Activated CD4-positive, alpha-beta T cell treated with anti-CD3 and anti-CD28 coated beads, Interleukin-2, amount 50 U/mL, for 16 hours (primary cell): Measurements from ENCODE around the gene DFFA.
"Not testable (repeated sequence)": the region's sequence is repeated elsewhere in the genome, so short reads cannot be mapped to it uniquely, and the experiment has no call there.

Experiments used
- DNase-seq: peaks from one replicate; pipeline ENCODE4 v3.0.0-alpha.2; 2020

DFFA gene

GRCh38 chr1:10457462-10457861 is 14.9 kb downstream of the DFFA start:
- DNase-seq: not testable (repeated sequence)

- no peak for DNase-seq
Measured at GRCh38 chr1:10456661-10457060, 15.7 kb downstream of the DFFA start.

GRCh38 chr1:10456048-10456447 is 16.3 kb downstream of the DFFA start:
- DNase-seq: no peak

GRCh38 chr1:10451287-10451686 is 21.0 kb downstream of the DFFA start:
- DNase-seq: no peak

GRCh38 chr1:10450836-10451235 is 21.5 kb downstream of the DFFA start:
- DNase-seq: no peak

- no peak for DNase-seq
Measured at GRCh38 chr1:10450156-10450814, 22.0 kb downstream of the DFFA start.

GRCh38 chr1:10449751-10450150 is 22.6 kb downstream of the DFFA start, which contains the start of gene CORT:
CORT (plus strand) TSS chr1:10450031; CDS start chr1:10450224, 193 bp downstream.
- no peak for DNase-seq

- no peak for DNase-seq
Measured at GRCh38 chr1:10446790-10447422, 25.4 kb downstream of the DFFA start.

GRCh38 chr1:10444795-10445397 is 27.4 kb downstream of the DFFA start:
- DNase-seq: peak; percentile 39

GRCh38 chr1:10444248-10444647 is 28.1 kb downstream of the DFFA start:
- no peak for DNase-seq

GRCh38 chr1:10440794-10441193 is 31.5 kb downstream of the DFFA start:
- no peak for DNase-seq

- DNase-seq: no peak
Measured at GRCh38 chr1:10440305-10440704, 32.0 kb downstream of the DFFA start.

- no peak for DNase-seq
Measured at GRCh38 chr1:10438677-10439163, 33.6 kb downstream of the DFFA start.

GRCh38 chr1:10437052-10437451 is 35.3 kb downstream of the DFFA start:
- no peak for DNase-seq

GRCh38 chr1:10434590-10434989 is 37.7 kb downstream of the DFFA start:
- no peak for DNase-seq

- DNase-seq: no peak
Measured at GRCh38 chr1:10433790-10434189, 38.5 kb downstream of the DFFA start.

- no peak for DNase-seq
Measured at GRCh38 chr1:10432910-10433700, 39.2 kb downstream of the DFFA start.

GRCh38 chr1:10431070-10431730 is 41.1 kb downstream of the DFFA start:
- DNase-seq: peak; percentile 18

GRCh38 chr1:10430216-10431069 is 41.9 kb downstream of the DFFA start, which contains the start of gene CENPS:
CENPS (plus strand) TSS chr1:10430433; CDS start chr1:10430518, 85 bp downstream.
- DNase-seq: peak; percentile 93

GRCh38 chr1:10429868-10430215 is 42.5 kb downstream of the DFFA start:
- DNase-seq: peak; percentile 43

- no peak for DNase-seq
Measured at GRCh38 chr1:10428984-10429383, 43.3 kb downstream of the DFFA start.

GRCh38 chr1:10426535-10426848 is 45.8 kb downstream of the DFFA start:
- DNase-seq: not testable (repeated sequence)
